Suprapubic skin (tissue), 4 donors: ENCODE data around the gene GLYR1. TPM values are rescaled to one million over a fixed set of nuclear protein-coding genes. Genes with fewer than 3 reads are reported as not detected.

Source experiments
- DNase-seq, 2 donors: peaks; one replicate each; pipeline ENCODE4 v3.0.0-alpha.2; 2019; ENCODE audit warnings: low spot score in 2 of 2
- H3K27ac ChIP-seq: fragments of 200-600 bp; sonication (generic); one replicate; pipeline ENCODE4 v1.5.1; 2019
- H3K27me3 ChIP-seq: fragments of 200-600 bp; sonication (generic); one replicate; pipeline ENCODE4 v1.5.1; 2019
- H3K36me3 ChIP-seq: fragments of 200-600 bp; sonication (generic); one replicate; pipeline ENCODE4 v1.5.1; 2019
- H3K4me1 ChIP-seq: fragments of 200-600 bp; sonication (generic); one replicate; pipeline ENCODE4 v1.5.1; 2019
- H3K4me3 ChIP-seq: fragments of 200-600 bp; sonication (generic); one replicate; pipeline ENCODE4 v1.5.1; 2019; ENCODE audit warnings: mild to moderate bottlenecking
- H3K9me3 ChIP-seq: fragments of 200-600 bp; sonication (generic); one replicate; pipeline ENCODE4 v1.5.1; 2019
- EP300 ChIP-seq: sonication (generic); formaldehyde crosslinking; IDR thresholded peaks from one replicate; pipeline ENCODE4 v1.6.1; 2017; ENCODE audit warnings: antibody characterized with exemption
- POLR2A ChIP-seq, 2 donors: fragments of 450-650 bp; IDR thresholded peaks; one replicate each; pipeline ENCODE4 v1.6.1; 2017; ENCODE audit warnings: antibody characterized with exemption in 2 of 2, mild to moderate bottlenecking in 2 of 2, moderate library complexity in 2 of 2
- POLR2AphosphoS5 ChIP-seq, 3 donors: sonication (generic); formaldehyde crosslinking; IDR thresholded peaks; one replicate each; pipeline ENCODE4 v1.6.1; 2017; ENCODE audit warnings: antibody characterized with exemption in 3 of 3
- WGBS: methylation state at CpG from one replicate; pipeline ENCODE4 v1.1.5; 2018; 5-methylcytosine and 5-hydroxymethylcytosine counted together
- total RNA-seq, 4 donors: library from RNA; depleted of rRNA; stranded (reverse); fragments of >200 nt; gene quantifications; one replicate each; pipeline ENCODE4 v1.1.0, GENCODE V29; 2016
- TF ChIP-seq, protein P1 (sequence below), 2 donors: fragments of 200-600 bp in 1 of 2; fragments of 450-650 bp in 1 of 2; sonication (generic) in 1 of 2; IDR thresholded peaks; one replicate each; pipeline ENCODE4 v1.5.1; 2016 to 2019; ENCODE audit warnings: antibody characterized with exemption in 2 of 2, mild to moderate bottlenecking in 1 of 2, moderate library complexity in 1 of 2

The GLYR1 gene
- total RNA-seq, 4 donors from 2014 or later = 42.2 to 76.0 (median 50.7) TPM

DNA sequence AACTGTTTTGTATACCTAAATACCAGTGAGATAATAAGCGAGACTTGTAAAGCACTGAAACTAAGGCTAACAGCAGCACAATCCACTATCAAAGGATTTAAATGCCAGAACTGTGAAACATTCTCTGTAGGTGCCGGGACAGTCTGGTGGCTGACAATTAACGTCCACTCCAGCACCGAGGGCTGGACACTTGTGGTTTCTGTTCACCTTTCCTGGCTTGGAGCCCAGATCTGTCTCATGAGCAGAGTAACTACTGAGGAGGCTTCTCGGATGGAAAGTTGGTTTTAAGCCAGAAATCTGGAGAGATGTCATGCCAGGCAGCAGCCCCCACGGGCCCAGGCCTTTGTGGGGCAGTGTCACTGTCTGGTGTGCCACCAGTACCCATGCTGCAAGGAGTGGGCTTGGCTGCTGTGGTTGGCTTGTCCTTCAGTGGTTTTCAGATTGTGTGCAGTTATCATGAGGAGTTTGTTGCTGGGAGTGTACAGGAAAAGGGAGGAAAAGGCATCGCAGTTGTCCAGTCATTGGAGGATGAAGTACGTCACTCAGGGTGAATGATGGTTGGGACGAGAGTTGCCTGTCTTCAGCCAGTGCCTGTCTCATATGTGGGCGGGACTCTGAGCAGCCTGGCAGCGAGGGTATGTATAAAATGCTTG lies 35.7 kb upstream of the GLYR1 start:
- DNase-seq = no peak
- Histone ChIP-seq H3K27me3 (no peaks in the 10 kb centered on the region), H3K9me3 (no peaks in the 10 kb centered on the region), H3K4me3 (no peak overlapping the region), H3K4me1 (peaks cover 4% of the 10 kb centered on the region), H3K27ac (no peak overlapping the region), H3K36me3 (peaks cover 96% of the 10 kb centered on the region)
- TF ChIP-seq POLR2A (IDR thresholded peaks at IDR 0.05) = no peak
- WGBS = 65% methylated on average over 11 of the region's 11 CpGs

DNA sequence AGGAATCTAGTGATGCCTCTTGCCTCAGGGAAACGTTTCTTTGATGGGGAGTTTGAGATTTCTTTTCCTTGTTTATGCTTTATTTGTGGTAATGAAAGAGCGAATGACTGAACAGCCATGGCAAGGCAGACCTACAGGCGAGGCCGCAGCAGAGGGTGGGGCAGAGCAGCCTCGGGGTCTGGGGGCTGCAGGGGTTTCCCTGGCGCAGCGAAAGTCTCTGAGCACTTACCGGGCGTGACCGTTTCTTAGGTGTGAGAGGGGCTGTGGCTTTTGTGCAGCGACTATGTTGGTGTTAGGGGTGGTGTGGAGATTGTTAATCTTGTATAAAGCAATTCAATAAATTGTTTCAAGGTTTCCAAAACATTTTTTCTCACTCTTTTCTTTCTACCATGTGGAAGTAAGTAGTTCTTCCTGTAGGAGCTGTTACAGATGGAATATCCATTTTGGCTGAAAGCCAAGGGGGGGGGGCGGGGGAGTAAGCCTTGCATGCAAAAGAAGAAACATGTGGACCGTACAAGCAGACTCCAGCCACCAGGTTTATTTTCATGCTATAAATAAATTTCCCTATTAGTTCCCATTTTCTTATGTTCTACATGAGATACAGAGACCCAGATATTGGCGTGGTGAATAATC lies 35.0 kb upstream of the GLYR1 start:
- no peak overlapping the region for H3K27ac ChIP-seq
- H3K36me3 ChIP-seq = peaks cover 96% of the 10 kb centered on the region
- DNase-seq = no peak
- no peaks in the 10 kb centered on the region for H3K27me3 ChIP-seq
- no peaks in the 10 kb centered on the region for H3K9me3 ChIP-seq
- 62% methylated on average over 14 of the region's 14 CpGs for WGBS
- TF ChIP-seq POLR2A (IDR thresholded peaks at IDR 0.05) (no peak), EP300 (no peak), POLR2AphosphoS5 (IDR thresholded peaks at IDR 0.05) (no peak)
- TF ChIP-seq, protein P1, sequence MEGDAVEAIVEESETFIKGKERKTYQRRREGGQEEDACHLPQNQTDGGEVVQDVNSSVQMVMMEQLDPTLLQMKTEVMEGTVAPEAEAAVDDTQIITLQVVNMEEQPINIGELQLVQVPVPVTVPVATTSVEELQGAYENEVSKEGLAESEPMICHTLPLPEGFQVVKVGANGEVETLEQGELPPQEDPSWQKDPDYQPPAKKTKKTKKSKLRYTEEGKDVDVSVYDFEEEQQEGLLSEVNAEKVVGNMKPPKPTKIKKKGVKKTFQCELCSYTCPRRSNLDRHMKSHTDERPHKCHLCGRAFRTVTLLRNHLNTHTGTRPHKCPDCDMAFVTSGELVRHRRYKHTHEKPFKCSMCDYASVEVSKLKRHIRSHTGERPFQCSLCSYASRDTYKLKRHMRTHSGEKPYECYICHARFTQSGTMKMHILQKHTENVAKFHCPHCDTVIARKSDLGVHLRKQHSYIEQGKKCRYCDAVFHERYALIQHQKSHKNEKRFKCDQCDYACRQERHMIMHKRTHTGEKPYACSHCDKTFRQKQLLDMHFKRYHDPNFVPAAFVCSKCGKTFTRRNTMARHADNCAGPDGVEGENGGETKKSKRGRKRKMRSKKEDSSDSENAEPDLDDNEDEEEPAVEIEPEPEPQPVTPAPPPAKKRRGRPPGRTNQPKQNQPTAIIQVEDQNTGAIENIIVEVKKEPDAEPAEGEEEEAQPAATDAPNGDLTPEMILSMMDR (IDR thresholded peaks at IDR 0.05) = no peak
- H3K4me1 ChIP-seq = peaks cover 7% of the 10 kb centered on the region
- no peak overlapping the region for H3K4me3 ChIP-seq

DNA sequence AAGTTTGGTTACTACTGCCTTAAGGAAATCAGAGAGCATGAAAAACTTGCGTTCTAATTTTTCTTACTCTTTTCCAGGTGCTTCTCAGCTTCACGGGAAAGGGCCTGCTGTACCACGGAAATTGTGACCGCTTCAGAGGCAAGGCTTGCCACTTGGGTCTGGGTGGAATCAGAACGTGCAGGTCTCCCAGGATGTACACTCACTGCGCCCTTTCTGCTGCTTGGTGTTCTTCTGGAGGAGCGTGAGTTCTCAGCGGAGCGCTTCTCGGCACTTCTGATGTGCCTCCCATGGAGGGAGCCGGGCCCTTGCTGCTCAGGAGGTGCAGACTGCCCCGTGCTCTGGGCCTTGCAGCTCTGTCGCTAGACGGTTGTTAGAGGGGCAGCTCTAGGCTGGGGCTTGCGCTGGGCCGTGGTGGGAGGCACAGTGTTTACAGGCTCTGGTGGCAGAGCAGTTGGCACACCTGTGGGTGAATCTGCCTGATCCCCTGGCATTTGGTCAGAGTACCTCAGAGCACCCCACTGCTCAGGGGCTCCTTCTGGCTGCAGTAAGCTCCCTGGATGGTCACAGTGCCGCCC lies 33.0 kb upstream of the GLYR1 start:
- H3K9me3 ChIP-seq = no peaks in the 10 kb centered on the region
- no peak for DNase-seq
- 88% methylated on average over 10 of the region's 17 CpGs for WGBS
- peaks cover 10% of the 10 kb centered on the region for H3K4me1 ChIP-seq
- peaks cover 96% of the 10 kb centered on the region for H3K36me3 ChIP-seq
- H3K27me3 ChIP-seq = no peaks in the 10 kb centered on the region
- TF ChIP-seq POLR2A (IDR thresholded peaks at IDR 0.05) (no peak), EP300 (no peak), POLR2AphosphoS5 (IDR thresholded peaks at IDR 0.05) (no peak)
- TF ChIP-seq, protein P1 (IDR thresholded peaks at IDR 0.05) = no peak
- H3K4me3 ChIP-seq = no peak overlapping the region
- H3K27ac ChIP-seq = no peak overlapping the region

DNA sequence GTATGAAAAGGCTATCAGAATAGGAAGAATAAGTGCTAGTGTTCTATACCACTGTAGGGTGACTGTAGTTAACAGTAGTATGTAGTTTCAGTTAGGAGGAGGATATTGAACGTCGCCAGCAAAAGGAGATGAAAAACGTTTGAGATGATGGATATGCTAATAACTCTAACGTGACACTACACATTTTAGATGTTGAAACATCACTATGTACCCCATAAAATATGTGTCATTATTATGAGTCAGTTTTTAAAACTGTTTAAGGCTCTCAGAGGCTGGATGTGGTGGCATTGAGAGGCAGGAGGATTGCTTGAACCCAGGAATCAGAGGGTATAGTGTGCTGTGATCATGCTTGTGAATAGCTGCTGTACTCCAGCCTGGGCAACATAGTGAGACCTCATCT lies 32.0 kb upstream of the GLYR1 start:
- TF ChIP-seq EP300 = no peak
- no peak for TF ChIP-seq POLR2A (IDR thresholded peaks at IDR 0.05)
- TF ChIP-seq, protein P1 (IDR thresholded peaks at IDR 0.05) = no peak
- TF ChIP-seq POLR2AphosphoS5 (IDR thresholded peaks at IDR 0.05) = no peak
- Histone ChIP-seq H3K36me3 (peaks cover 96% of the 10 kb centered on the region), H3K27me3 (no peaks in the 10 kb centered on the region), H3K4me1 (peaks cover 10% of the 10 kb centered on the region), H3K9me3 (no peaks in the 10 kb centered on the region), H3K4me3 (no peak overlapping the region), H3K27ac (no peak overlapping the region)
- no peak for DNase-seq
- WGBS = 61% methylated on average over 4 of the region's 4 CpGs

DNA sequence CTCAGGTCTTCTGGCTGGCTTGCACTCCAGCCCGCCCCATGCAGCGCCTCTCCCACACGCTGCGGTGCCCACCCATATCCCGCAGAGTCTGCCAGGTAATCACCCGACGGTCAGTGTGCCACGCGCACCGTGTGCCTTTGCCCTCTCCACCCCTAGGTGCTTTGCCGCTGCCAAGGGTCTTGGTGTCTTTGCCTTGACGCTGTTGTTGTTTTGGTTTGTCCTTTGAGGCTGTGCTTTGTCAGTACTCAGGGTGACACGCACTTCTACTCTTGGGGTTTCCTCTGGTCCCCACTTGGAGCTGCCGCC lies 30.2 kb upstream of the GLYR1 start:
- DNase-seq = no peak
- TF ChIP-seq POLR2AphosphoS5 (IDR thresholded peaks at IDR 0.05) (no peak), EP300 (no peak), POLR2A (IDR thresholded peaks at IDR 0.05) (no peak)
- TF ChIP-seq, protein P1 (IDR thresholded peaks at IDR 0.05) = no peak
- Histone ChIP-seq H3K36me3 (peaks cover 98% of the 10 kb centered on the region), H3K4me1 (peaks cover 6% of the 10 kb centered on the region), H3K27me3 (no peaks in the 10 kb centered on the region), H3K27ac (no peak overlapping the region), H3K9me3 (no peaks in the 10 kb centered on the region), H3K4me3 (no peak overlapping the region)
- WGBS = 74% methylated on average over 14 of the region's 14 CpGs
